Measurements from ENCODE around the gene NUP50.

NUP50 gene

DNA sequence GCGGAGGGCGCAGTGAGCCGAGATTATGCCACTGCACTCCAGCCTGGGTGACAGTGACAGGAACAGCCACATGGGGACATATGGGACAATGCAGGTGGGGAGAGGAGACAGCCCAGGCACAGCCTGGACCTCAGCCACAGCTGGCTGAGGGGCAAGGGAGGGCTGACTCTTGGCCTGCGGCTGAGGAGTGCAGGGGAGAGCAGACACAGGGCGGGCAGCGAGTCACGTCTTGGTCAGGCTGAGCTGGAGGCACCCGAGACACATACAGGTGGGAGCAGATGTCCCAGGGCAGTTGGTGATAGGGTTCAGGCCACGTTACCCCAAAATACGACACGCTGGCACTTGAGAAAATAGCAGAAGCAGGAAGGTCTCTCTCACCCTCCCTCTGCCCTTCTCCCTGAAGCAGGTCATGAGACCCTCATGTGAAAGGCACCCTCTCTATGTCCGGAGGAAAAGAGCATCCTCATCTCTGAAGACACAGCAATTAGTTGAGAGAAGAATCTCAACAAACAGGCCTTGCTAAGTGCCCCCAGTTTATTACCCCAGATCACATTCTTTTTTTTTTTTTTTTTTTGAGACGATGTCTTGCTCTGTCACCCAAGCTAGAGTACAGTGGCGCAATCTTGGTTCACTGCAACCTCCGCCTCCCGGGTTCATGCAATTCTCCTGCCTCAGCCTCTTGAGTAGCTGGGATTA, 66.4 kb downstream of the NUP50 start:
- DNase-seq (ENCODE audit: low read depth in 2 of 2), result no peak

- no peak for DNase-seq (ENCODE audit: low read depth in 2 of 2)
Measured at GRCh38 chr22:45231293-45231692, 67.6 kb downstream of the NUP50 start.

GRCh38 chr22:45233386-45233785, 69.7 kb downstream of the NUP50 start:
- no peak for DNase-seq (ENCODE audit: low read depth in 2 of 2)

DNA sequence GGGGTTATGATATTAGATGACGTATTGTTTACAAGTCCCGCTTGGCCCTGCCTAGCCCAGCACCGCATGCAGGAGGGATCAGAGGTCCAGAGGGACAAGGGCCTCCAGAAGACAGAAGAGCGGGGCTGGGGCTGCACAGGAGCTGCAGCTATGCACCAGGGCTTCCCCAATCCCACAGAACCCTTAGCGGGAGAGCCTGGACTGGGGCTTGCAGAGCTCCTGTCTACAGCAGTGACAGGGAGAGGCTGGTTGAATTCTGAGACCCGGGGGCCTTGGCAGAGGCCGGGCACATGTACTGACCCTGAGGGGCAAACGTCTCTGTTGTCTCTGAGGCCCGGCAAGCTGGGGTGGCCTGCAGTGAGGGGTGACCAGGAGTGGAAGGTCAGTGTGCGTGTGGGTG, 70.1 kb downstream of the NUP50 start:
- no peak for DNase-seq (ENCODE audit: low read depth in 2 of 2)

DNA sequence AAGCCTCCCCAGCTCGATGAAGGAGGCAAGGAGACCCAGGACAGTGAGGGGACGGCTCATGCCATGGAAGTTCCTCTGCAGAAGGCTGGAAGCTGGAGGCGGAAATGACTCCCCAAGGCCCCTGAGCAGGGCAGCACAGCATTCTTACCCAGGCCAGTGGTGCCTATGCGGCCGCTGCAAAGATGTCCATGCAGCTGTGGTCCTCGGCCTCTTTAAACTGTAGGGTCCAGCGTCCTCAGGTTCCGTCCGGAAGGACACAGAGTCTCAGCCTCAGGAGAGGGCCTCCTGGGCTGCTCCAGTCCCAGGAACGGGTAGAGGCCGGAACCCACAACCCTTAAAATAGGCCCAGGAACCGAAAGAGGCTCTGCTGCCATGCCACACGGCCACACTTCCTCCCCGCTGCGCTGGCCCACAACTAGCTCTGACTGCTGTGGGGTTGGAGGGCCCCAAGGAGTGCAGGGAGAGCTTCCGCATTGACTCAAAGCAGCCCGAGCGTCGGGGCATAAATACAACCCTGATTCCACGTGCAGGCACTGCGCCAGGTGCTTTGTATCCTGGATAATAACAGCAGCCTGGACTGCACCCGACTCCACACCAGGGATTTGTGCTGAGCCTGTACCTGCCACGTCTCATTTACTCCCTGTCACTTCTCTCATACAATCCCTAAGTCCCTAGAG, 71.5 kb downstream of the NUP50 start:
- no peak for DNase-seq (ENCODE audit: low read depth in 2 of 2)

DNA sequence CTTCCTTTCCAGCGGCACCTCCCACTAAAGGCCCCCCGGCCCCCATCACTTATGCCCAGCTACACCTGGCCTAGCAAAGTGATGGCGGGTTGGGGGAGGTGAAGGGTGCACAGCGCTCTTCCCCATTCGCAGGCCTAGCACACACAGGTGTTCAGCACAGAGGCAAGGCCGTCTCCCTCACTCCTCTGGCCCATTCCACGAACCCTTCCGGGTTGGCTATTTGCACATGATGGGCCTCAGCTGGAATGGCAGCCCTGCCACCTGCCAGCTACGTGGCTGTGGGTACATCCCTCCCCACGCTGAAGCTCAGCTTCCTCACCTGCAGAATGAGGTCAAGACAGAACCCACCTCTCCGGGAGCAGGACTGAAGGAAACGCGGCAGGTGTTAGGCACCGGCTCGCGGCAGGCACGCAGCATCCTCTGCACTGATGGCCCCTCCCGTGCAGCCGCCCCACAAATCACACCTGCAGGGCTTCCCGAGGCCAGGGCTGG, 72.2 kb downstream of the NUP50 start:
- no peak for DNase-seq (ENCODE audit: low read depth in 2 of 2)

DNA sequence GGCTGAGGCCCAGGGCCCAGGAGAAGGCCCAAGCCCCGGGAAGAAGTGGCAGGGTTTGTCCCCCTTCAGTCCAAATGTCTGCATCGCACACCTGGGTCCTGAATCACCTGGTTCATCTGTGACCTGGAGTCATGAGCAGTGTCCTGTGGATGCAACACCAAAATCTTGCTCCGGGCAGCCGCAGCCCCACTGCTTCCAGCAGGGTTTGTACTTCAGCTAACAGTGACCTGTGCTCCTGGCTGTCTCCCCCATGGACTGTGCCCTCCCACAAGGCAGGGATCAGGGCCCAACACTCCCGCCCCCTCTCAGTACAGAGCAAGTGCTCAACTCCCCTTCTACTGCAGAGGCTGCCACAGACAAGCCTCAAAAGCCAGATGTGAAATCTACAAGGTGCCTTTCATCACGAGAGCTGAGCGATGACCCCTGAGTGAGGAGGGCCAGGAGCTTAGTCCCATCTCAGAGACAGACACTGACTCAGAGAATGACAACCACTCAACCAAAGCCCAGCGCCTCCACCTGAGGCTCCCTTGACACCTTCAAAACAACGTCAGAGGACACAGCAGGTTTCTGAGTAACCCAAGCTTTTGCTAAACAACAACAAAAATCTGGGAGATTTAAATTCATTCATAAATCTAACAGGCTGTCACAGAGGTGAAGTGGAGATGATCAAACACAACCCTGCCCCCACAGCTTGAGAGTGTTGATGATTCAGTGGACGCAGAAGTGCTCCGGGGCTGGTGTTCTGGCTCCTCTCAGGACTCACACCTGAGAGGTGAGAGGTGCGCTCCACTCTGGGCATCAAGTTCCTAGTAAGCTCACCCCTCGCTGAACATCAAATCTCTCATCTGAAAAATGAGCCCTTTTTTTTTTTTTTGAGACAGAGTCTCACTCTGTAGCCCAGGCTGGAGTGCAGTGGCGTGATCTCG, 73.6 kb downstream of the NUP50 start:
- no peak for DNase-seq (ENCODE audit: low read depth in 2 of 2)

Measured in stimulated activated CD8-positive, alpha-beta memory T cell treated with anti-CD3 and anti-CD28 coated beads, Interleukin-15, amount 100 ng/mL, for 48 hours (primary cell).